Measurements from ENCODE around the gene LIMA1.
"Not testable (repeated sequence)": the region's sequence is repeated elsewhere in the genome, so short reads cannot be mapped to it uniquely, and the experiment has no call there.

LIMA1 gene

DNA sequence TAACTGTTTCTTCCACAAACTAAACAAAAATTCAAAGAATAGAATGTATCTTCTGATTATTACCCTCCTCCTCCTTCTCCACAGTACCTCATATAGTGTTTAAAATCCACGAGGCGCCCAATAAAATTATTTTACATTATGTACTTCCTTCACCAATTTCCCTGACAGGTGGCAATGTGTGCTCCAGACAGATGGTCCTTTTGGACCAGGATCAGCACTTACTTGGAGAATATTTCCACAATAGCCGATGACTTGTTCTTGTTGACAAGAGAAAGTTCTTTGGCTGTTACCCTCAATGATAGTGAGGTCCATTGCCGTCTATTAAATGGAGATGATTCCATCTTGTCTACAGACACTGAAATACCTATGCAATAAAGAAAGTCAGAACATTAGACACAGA, 34.9 kb downstream of the LIMA1 start:
- DNase-seq (ENCODE audit: insufficient read length, low spot score) (no peak), FAIRE-seq (no peak)
- TF ChIP-seq, protein P1, sequence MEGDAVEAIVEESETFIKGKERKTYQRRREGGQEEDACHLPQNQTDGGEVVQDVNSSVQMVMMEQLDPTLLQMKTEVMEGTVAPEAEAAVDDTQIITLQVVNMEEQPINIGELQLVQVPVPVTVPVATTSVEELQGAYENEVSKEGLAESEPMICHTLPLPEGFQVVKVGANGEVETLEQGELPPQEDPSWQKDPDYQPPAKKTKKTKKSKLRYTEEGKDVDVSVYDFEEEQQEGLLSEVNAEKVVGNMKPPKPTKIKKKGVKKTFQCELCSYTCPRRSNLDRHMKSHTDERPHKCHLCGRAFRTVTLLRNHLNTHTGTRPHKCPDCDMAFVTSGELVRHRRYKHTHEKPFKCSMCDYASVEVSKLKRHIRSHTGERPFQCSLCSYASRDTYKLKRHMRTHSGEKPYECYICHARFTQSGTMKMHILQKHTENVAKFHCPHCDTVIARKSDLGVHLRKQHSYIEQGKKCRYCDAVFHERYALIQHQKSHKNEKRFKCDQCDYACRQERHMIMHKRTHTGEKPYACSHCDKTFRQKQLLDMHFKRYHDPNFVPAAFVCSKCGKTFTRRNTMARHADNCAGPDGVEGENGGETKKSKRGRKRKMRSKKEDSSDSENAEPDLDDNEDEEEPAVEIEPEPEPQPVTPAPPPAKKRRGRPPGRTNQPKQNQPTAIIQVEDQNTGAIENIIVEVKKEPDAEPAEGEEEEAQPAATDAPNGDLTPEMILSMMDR (IDR thresholded peaks at IDR 0.05; ENCODE audit: insufficient read depth, missing control alignments) = no peak

DNA sequence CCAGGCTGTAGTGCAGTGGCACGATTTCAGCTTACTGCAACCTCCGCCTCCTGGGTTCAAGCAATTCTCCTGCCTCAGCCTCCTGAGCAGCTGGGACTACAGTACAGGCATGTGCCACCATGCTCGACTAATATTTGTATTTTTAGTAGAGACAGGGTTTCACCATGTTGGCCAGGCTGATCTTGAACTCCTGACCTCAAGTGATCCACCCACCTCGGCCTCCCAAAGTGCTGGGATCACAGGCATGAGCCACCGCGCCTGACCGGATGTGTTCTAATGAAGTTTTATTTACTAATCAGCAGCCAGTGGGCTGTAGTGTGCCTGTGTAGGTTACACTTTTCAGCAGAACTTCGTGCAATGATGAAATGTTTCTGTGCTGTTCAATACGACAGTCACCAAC, 35.7 kb downstream of the LIMA1 start:
- not testable (repeated sequence) for FAIRE-seq; DNase-seq (ENCODE audit: insufficient read length, low spot score)

DNA sequence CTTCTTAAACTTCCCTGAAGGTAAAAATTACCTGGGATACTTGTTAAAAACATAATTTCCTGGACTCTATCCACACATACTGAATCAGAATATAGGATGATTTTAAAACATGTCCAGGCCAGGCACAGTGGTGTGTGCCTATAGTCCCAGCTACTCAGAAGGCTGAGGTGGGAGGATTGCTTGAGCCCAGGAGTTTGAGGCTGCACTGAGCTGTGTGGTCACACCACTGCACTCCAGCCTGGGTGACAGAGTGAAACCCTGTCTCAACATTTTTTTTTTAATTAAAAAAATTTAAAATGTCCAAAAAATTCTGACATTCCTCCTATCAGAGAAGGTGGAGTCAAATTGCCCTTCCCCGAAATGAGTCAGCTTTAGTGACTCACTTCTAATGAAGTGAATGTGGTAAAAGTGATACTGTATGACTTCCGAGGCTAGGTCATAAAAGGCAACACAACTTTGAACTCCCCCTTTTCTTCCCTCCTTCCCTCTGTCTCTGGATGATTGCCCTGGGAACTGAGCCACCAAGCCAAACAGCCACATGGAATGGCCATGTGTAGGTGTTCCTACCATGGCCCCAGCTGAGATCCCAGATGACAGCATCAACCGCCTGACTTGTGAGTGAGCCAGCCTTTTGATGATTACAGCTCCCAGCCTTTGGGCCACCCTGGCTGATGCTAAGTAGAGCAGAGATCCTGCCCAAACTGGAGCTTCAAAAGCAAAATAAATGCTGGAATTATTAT, 36.3 kb downstream of the LIMA1 start:
- DNase-seq (ENCODE audit: insufficient read length, low spot score) (no peak), FAIRE-seq (no peak)
- TF ChIP-seq, protein P1 (IDR thresholded peaks at IDR 0.05; ENCODE audit: insufficient read depth, missing control alignments) = no peak

DNA sequence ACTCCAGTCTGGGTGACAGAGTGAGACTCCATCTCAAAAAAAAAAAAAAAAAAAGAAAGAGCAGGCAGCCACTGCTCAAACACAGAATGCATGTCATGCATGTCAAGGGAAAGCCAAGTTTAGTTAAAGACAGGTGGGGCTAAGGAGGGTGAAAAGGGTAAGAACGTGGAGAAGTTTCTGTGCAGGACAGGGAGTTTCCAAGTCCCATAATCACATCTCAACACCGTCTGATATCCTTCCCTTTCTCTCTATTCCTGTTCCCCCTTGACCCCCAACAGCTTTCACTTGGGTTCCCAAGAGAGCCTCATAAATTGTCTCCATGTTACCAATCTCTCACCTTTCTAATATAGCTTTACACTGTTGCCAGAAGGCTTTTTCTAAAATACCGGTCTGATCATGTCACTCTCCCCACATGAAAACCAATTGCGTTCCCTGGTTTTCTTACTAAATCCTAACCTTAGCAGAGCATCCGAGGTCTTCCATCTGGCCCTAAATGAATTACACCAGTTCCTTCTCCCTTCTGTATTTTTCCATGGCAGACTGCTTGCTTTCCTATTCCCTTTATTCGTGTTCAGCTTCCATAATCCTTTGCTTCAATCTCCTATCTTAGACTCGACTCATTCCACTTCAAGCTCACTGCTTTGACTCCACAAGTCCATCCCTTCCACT, 37.0 kb downstream of the LIMA1 start:
- no peak for DNase-seq (ENCODE audit: insufficient read length, low spot score)
- FAIRE-seq = no peak
- TF ChIP-seq, protein P1 (IDR thresholded peaks at IDR 0.05; ENCODE audit: insufficient read depth, missing control alignments) = no peak

DNA sequence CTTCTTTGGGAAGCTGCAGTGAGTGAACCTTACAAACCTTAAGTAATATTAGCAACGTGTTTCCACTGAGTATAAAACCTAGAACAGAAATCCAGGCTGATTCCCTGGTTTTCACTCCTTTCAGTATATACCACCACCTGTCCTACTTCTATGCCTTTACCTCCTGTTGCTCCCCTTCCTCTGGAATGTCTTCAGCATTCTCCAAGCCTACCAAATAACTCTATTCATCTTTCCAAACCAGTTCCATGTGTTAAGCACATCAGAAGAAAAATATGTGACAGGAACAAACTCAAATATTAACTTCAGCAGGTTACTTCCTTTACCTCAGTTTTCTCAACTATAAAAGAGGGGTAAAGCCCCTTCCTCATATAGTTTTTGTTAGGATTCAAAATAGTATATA, 39.8 kb downstream of the LIMA1 start:
- TF ChIP-seq, protein P1 (IDR thresholded peaks at IDR 0.05; ENCODE audit: insufficient read depth, missing control alignments) = no peak
- DNase-seq (ENCODE audit: insufficient read length, low spot score) (no peak), FAIRE-seq (no peak)

DNA sequence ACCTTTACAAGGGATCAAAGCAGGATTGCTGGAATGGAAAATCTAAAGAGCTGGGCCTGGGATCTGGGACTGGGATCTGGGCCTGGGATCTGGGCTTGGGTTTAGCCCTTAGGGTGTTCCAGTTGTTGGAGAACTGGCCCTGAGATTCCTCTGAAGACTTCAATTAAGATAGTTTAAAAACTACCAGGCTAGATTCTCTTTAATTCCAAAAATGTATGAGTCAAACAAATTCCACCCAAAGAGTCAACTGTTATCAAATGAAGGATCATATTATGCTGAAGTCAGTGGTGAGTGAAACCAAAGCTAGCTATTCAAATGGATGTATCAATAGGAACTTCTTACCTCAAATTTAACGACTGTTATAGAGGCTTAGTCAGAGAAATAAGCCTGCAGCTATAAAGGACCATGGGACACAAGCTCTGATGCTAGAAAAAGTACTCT, 40.5 kb downstream of the LIMA1 start:
- FAIRE-seq (no peak), DNase-seq (ENCODE audit: insufficient read length, low spot score) (no peak)

DNA sequence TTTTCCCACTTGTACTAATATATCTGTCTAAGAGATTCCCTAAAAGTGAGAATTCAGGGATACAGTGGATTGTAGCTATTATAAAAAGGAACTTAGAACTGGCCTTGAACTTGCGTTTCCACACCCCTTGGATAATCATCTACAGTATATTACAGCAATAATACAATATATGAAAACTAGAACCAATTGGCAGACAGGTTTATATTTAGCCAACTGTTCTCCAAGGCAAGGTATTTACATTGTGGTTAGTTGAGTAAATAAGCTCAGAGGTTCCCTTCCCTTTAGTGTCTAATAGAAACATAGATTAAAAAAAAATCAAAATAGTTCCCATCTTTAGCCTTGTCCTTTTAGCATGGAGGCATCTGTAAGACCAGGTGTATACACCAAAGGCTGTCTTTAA, 42.1 kb downstream of the LIMA1 start:
- TF ChIP-seq, protein P1 (IDR thresholded peaks at IDR 0.05; ENCODE audit: insufficient read depth, missing control alignments) = no peak
- DNase-seq (ENCODE audit: insufficient read length, low spot score) (no peak), FAIRE-seq (no peak)

More for the DNA sequence above, 40.5 kb downstream of the LIMA1 start:
- TF ChIP-seq, protein P1 (IDR thresholded peaks at IDR 0.05; ENCODE audit: insufficient read depth, missing control alignments) = no peak
